GM18520 (cell line): ENCODE results near the gene SEMA4G.
"Not testable (repeated sequence)": the region's sequence is repeated elsewhere in the genome, so short reads cannot be mapped to it uniquely, and the experiment has no call there.

Experiments used
- ATAC-seq: cut with Tn5 transposase; IDR thresholded peaks from one replicate; pipeline ENCODE4 v1.9.1; 2021; ENCODE audit not compliant: unreplicated experiment

Gene SEMA4G

DNA sequence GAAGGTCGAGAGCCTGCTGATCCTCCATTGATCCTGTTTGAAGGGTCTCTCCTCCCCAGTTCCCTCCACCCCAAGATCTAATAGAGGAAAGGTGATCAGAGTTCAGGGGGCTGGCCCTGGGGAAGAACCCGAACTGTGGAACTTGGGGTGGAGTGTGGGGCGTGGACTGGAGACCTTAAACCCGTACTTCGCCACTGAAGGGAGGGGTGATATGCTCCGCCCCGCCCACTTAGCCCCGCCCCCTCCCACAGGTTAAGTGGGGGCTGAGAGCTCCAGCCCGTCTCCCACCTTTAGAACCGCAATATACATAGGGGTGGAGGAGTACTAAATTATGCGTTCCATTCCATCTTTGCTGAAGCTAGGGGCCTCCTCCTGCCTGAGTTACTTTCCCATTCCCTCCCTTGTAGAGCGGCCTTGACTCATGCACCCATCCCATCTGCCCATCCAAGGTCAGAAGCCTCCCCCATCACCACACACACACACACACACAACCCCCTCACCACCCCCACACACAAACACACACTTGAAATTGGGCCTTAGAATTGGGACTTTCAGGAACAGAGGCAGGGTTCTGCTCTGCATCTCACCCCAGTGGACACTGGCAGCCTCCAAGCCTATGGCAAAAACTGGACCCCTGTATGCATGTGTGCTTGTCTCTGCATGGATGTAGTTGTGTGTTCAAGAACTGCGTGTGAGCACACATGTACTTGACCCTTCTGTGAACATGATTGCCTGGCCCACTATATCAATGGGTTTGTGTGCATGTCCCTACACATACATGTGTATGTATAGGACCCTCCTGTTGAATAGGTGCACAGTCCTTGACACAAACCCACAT lies 991 bp downstream of the SEMA4G start:
- ATAC-seq, result no peak

DNA sequence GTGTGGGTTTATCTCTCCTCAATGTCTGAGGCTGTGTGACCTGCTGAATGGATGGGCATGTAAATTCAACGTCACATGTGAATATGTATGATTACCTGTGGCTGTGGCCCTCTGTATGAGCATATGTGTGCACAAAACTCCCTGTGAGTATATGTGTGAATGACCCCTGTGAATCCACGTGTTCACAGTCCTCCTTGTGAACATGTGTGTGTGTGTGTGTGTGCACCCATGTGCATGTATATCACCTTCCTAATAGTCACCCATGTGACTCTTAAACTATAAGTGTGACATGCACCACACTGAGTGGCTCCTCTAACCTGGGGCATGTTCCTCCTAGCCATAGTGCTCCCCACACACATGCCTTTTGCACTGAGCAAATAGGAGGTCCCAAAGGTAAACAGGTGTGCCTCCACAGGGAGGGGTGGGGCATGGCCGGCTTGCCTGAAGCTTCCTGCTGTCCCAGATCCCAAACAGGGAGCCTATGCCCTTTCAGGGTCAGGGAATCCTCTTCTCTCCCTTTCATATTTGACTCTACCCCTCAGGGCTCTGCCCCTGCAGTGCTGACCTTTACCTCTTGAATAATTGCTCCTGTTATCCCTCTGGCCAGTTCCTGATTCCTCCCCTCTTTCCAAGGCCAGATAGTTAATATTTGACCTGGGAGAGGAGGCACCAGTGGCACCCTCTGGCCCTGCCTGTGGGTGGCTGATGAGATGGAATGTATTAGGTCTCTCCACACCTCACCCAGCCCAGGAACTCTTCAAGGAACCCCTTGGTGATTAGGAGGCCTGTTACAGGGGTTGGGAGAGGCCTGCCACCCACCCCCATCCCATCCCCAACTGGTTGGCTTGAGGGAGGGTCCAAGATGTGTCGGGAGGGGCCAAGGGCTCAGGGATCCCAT lies 1.9 kb downstream of the SEMA4G start:
- no peak for ATAC-seq

DNA sequence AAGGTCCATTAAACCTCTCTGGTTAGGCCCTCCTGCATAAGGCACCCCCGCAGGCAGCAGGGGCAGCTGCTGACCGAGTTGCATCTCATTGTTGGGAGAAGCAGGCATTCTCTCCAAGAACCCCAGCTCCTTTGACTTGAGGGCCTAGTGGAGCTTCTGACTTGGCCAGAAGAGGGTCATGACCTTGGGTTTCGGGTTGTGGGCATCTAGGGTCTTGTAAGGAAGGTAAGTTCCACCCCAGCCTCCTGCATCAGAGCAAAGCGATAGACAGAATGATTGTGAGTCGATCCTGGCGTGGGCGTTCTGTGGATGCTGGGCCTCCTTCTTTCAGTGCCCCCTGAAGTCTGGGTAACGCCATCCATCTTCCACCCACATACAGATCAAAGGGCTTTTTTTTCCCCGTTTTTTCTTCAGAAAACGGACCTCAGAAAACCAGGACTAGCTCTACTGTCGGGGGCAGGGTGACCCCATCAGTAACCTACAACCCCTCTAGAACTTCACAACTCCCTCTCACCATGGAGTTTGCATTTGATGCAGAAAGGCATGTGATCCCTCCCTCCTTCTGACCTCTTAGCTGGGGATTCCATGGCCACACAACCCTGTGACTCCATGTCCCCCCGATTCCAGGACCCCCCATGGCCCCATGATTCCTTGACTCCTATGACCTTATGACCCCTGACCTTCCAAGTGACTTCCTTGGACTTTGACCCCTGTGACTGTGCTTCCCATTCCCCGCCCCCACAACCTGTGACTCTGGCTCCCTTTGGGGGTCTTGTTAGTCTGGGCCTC lies 3.0 kb downstream of the SEMA4G start:
- ATAC-seq, result no peak

DNA sequence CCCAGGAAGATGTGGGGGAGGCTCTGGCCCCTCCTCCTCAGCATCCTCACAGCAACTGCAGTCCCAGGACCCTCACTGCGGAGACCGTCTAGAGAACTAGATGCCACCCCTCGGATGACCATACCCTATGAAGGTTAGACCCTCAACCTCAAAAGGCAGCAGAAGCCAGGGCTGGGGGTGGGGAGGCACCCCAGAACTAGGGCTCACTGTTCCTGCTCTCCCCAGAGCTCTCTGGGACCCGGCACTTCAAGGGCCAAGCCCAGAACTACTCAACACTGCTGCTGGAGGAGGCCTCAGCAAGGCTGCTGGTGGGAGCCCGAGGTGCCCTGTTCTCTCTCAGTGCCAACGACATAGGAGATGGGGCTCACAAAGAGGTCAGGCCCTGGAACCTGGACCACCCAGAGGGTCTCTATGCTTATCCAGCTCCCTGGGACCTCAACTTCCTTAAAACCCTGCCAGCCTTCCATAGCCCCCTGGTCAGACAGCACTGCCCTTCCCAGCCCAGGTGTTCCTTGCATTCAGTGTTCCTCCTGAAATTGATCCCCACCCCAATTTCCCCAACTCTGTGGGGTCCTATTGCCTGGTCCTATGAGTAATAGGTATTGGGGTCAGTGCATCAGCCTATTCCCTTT lies 3.7 kb downstream of the SEMA4G start:
- no peak for ATAC-seq

DNA sequence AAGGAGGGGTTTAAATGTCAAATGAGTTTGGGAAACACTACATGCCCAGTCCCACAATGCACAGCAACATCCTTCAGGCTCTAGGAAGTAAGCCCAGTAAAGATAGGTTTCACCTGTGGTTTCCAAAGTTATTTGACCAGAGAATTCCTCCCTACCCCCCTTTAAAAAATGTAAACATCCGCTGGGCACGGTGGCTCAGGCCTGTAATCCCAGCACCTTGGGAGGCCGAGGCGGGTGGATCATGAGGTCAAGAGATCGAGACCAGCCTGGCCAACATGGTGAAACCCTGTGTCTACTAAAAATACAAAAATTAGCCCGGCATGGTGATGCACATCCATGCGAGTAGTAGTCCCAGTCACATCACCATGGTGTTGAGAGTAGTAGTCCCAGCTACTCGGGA lies 6.1 kb downstream of the SEMA4G start:
- ATAC-seq, result not testable (repeated sequence)

DNA sequence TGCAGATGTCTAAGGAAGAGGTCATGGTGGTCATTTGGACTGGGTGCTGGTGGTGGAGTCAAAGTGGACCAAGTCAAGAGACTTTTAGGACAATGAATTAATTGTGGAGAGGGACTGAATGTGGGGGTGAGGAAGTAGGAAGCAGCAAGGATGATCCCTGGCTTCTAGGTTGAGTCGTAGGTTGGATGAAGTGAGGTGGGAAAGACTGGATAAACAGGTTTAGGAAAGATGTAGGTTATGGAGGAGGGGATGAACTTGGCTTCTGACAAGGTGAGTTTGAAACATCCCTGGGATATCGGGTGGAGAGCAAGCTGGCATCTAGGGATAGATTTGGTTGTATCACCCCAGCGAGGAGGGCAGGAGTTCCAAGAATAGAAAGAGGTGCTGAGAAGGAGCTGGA lies 7.6 kb downstream of the SEMA4G start:
- ATAC-seq, result no peak

DNA sequence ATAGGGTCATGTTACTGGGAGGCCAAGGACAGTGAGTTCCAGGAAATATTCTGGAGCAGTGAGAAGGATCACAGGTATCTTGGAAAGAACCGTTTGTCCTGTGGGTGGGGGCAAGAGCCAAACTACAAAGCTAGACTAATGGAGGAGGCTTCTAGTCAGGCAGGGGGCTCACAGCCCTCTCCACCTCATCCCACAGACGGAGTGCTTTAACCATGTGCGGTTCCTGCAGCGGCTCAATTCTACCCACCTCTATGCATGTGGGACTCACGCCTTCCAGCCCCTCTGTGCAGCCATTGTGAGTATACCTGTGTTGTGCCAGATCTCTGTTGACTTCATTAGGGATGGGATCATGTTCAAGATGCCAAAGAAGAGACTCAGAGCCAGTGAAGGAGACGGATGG lies 8.1 kb downstream of the SEMA4G start:
- ATAC-seq, result no peak

DNA sequence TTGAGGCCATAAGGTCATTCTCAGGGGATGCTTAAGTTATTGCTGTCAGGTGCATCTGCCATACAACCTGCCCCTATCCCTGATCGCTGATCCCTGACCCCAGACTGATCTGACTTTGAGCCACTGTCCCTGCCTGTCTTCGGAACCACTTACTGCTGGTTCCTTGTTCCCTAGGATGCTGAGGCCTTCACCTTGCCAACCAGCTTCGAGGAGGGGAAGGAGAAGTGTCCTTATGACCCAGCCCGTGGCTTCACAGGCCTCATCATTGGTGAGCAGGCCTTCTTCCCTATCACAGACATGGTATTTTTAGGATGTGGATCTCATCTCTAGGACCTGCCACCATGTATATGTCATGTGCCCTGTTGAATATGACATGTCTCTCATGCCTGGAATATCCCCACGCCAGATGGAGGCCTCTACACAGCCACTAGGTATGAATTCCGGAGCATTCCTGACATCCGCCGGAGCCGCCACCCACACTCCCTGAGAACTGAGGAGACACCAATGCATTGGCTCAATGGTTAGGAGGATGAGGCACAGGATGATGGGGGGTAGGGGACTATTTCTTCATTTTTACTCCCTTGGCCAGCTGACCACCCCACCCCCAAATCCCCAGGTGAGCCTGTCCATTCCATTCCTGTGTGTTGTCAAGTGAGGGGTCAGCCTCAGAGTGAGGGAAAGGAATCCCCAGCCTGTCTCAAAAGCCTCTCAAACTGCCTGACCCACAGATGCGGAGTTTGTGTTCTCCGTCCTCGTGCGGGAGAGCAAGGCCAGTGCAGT lies 9.0 kb downstream of the SEMA4G start:
- no peak for ATAC-seq

DNA sequence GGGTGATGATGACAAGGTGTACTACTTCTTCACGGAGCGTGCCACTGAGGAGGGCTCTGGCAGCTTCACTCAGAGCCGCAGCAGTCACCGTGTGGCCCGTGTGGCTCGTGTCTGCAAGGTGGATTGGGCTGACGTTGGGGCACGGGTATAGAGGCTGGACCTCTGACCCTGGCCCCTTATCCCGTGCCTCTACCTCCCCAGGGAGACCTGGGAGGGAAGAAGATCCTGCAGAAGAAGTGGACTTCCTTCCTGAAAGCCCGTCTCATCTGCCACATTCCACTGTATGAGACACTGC lies 9.5 kb downstream of the SEMA4G start:
- ATAC-seq, result no peak

DNA sequence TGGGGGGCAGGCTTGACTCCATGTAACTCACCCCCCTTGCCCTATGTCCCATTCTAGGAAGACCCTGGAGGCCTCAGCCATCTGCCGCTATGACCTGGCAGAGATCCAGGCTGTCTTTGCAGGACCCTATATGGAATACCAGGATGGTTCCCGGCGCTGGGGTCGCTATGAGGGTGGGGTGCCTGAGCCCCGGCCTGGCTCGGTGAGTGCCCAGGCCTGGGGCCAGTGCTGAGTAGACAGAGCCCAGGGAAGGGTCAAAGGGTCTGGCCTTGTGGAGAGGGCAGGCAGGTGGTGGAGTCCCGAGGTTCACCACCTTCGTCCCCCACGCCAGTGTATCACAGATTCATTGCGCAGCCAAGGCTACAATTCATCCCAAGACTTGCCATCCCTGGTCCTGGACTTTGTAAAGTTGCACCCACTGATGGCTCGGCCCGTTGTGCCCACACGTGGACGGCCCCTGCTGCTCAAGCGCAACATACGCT lies 10.5 kb downstream of the SEMA4G start:
- ATAC-seq, result no peak

DNA sequence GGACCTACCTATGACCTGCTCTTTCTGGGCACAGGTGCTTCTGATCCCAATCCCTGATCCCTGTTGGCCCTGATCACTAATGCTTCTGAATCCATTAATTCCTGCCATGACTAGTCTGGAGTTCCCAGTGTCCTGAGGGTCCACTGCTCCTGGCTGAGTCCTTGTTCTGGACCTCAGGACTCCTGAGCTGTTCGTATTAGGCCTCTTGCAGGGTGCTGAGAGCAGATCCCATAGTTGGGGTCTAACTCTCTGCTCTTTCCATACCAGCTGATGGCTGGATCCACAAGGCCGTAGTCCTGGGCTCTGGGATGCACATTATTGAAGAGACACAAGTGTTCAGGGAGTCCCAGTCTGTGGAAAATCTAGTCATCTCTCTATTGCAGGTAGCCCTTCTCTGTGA lies 11.0 kb downstream of the SEMA4G start:
- no peak for ATAC-seq

DNA sequence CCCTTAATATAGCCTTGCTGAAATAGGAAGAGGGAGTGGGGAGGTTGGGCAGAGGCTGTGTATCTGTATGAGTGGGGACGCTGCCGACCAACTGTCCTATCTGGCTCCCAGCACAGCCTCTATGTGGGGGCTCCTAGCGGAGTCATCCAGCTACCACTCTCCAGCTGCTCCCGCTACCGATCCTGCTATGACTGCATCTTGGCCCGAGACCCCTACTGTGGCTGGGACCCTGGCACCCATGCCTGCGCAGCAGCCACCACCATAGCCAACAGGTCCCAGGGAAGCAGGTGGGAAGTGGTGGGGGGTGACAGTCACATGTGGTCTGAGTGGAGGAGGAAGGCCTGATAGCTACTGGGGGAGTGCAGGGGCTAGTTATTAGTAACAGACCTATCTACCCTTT lies 11.4 kb downstream of the SEMA4G start:
- ATAC-seq, result no peak

DNA sequence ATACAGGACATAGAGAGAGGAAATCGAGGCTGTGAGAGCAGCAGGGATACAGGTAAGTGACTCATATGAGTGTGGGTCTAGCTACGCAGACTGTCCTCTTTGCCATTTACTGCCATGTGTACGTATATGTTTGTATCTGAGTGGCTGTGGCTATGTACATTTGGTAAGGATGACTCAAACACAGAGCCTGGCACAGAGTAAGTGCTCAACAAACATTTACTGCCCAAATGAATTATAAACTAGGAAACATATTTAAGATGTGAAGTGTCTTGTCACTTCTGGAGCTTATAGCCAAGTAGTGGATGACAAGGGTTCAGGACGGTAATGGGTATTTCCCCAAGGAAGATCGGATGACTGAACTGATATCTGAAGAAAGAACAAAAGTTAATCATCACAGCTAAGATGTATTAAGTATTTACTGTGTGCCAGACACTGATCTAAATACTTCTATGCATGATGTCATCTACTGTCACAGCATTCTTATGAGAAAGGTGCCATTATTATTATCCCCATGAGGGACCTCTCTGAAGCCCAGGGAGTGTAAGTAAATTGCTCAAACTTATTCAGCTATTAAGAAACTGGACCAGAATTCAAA lies 12.0 kb downstream of the SEMA4G start:
- no peak for ATAC-seq

DNA sequence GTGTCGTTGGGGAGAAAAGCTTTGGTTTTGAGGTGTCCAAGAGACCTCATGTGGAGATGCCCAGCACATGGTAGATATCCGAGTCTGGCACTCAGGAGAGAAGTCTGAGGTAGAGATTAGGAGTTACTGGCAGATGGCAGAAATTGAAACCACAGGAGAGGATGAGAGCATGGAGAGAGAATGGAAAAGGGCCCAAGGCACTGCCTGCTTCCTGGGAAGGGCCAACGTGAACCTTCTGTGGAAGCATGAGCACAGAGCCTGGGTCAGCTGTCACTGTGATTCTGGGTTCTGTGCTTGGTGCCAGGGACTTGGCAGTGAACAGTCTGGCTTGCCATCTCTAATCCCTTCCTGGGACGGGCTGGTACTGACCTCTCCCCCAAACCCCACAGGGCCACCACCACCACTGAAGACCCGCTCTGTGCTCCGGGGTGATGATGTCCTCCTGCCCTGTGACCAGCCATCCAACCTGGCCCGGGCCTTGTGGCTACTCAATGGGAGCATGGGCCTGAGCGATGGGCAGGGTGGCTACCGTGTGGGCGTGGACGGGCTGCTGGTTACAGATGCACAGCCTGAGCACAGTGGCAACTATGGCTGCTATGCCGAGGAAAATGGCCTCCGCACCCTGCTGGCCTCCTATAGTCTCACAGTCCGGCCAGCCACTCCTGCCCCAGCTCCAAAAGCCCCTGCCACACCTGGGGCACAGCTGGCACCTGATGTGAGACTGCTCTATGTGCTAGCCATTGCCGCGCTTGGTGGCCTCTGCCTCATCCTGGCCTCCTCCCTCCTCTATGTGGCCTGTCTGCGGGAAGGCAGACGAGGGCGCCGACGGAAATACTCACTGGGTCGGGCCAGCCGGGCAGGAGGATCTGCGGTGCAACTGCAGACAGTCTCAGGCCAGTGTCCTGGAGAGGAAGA lies 13.9 kb downstream of the SEMA4G start:
- ATAC-seq, result no peak

DNA sequence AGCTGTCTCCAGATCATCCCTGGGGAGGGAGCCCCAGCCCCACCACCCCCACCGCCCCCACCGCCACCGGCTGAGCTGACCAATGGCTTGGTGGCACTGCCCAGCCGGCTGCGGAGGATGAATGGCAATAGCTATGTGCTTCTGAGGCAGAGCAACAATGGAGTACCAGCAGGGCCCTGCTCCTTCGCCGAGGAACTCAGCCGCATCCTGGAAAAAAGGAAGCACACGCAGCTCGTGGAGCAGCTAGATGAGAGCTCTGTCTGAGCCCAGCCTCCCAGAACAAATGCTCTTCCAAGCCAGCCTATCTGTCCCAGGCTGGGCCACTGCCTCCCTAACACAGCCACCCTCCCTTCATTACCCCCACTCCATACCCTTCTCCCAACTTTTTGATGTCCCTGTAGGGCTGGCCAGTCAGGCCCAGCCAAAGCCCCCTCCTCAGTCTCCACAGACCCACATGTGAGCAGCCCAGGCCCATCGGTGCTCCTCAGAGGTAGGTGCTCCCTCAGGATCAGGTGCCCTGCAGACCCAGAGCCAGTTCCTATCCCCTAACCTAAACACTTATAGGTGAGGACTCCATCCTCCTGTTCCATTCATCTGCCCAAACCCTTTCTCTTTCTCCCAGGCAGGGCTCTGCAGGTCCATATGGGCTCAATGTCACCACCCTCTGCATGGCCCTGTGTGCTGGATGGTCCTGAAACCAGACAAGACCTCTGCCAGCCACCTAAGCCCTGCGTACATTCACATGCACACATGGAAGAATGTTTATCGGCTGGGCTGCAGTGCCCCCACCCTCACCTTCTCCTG lies 14.8 kb downstream of the SEMA4G start:
- ATAC-seq, result no peak

DNA sequence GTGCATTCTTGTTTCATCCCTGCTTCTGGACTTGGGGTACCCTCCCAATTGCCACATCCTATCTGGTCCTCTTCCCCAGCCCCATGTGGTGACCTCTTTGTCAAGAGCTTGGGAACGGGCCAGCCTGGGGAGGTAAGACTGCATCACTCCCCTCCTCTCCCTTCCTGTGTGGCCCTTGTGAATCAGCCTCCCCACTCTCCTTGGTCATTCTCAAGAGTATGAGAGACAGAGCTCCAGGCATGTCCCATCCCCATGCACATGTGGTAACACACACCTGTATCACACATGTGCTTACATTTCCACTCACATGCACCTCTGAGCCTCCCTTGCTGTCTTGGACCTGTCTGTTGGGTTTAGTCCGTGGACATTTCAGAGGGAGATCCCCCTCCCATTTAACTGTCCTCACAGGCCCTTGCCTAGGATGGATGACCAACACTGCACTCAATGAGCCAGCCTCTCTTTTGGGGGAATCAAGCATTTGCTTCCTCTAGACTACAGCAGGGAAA lies 15.4 kb downstream of the SEMA4G start:
- no peak for ATAC-seq

DNA sequence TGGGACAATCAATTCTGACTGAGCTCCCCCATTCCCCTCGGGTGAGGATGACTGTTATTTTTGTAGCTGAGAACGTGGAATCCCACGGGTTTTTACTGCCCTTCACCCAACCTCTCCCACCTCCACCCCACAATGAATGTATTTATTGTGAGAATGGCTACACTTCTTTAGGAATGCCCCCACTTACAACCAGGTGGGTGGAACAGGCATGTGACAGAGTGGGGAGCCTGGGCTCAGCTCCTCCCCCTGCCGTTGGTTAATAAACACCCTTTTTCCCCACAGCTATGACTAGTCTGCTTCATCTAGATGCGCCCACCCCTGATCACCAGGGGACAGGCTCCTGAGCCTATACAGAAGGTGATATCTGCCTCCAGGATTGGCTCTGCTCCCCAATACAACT lies 16.0 kb downstream of the SEMA4G start:
- ATAC-seq, result no peak

DNA sequence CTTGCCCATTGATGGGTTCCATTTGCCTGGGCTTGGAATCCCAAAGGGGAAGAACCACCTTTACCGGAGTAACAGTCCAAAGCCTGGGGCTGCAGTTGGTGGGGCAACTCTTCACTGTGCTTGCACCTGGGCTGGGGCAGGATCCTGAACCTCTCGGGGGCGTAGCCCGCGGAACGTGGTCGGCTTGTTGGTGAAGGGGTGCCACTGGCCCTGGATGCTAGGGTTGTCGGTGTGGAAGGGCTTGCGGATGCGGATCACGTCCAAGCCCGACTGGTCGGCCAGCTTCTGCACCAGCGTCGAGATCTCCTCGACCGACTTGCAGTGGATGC lies 17.3 kb downstream of the SEMA4G start:
- ATAC-seq, result no peak
